ENCODE measurements around the gene DNAH14.
"Not testable (repeated sequence)": the region's sequence is repeated elsewhere in the genome, so short reads cannot be mapped to it uniquely, and the experiment has no call there.

Gene DNAH14

GRCh38 chr1:224921354-224921753, 8.1 kb upstream of the DNAH14 start:
- no peak for DNase-seq (ENCODE audit: low spot score)

GRCh38 chr1:224922404-224923164, 6.9 kb upstream of the DNAH14 start:
- DNase-seq (ENCODE audit: low spot score) = peak; percentile 83

- DNase-seq (ENCODE audit: low spot score) = no peak
These were observed 5.7 kb upstream of the DNAH14 start for GRCh38 chr1:224923726-224924125.

GRCh38 chr1:224927631-224928030, 1.8 kb upstream of the DNAH14 start:
- DNase-seq (ENCODE audit: low spot score) = not testable (repeated sequence)

GRCh38 chr1:224928906-224929305, 569 bp upstream of the DNAH14 start:
- DNase-seq (ENCODE audit: low spot score) = no peak

GRCh38 chr1:224931605-224932004, 2.1 kb downstream of the DNAH14 start:
- DNase-seq (ENCODE audit: low spot score) = no peak

GRCh38 chr1:224932607-224933249, 3.3 kb downstream of the DNAH14 start:
- no peak for DNase-seq (ENCODE audit: low spot score)

GRCh38 chr1:224933584-224933983, 4.1 kb downstream of the DNAH14 start:
- DNase-seq (ENCODE audit: low spot score) = no peak

GRCh38 chr1:224938652-224939051, 9.2 kb downstream of the DNAH14 start:
- no peak for DNase-seq (ENCODE audit: low spot score)

GRCh38 chr1:224939844-224940425, 10.5 kb downstream of the DNAH14 start:
- no peak for DNase-seq (ENCODE audit: low spot score)

GRCh38 chr1:224940735-224941134, 11.3 kb downstream of the DNAH14 start:
- DNase-seq (ENCODE audit: low spot score) = not testable (repeated sequence)

- not testable (repeated sequence) for DNase-seq (ENCODE audit: low spot score)
These were observed 16.3 kb downstream of the DNAH14 start for GRCh38 chr1:224945651-224946348.

GRCh38 chr1:224946349-224946691, 16.8 kb downstream of the DNAH14 start:
- not testable (repeated sequence) for DNase-seq (ENCODE audit: low spot score)

GRCh38 chr1:224957696-224958095, 28.2 kb downstream of the DNAH14 start:
- no peak for DNase-seq (ENCODE audit: low spot score)

- DNase-seq (ENCODE audit: low spot score) = no peak
These were observed 29.0 kb downstream of the DNAH14 start for GRCh38 chr1:224958490-224958889.

- no peak for DNase-seq (ENCODE audit: low spot score)
These were observed 29.6 kb downstream of the DNAH14 start for GRCh38 chr1:224959115-224959514.

GRCh38 chr1:224959656-224960055, 30.2 kb downstream of the DNAH14 start:
- DNase-seq (ENCODE audit: low spot score) = no peak

GRCh38 chr1:224980181-224980580, 50.7 kb downstream of the DNAH14 start:
- DNase-seq (ENCODE audit: low spot score) = no peak

- DNase-seq (ENCODE audit: low spot score) = not testable (repeated sequence)
These were observed 52.5 kb downstream of the DNAH14 start for GRCh38 chr1:224981922-224982354.

GRCh38 chr1:224988042-224988441, 58.6 kb downstream of the DNAH14 start:
- DNase-seq (ENCODE audit: low spot score) = no peak

- DNase-seq (ENCODE audit: low spot score) = no peak
These were observed 60.1 kb downstream of the DNAH14 start for GRCh38 chr1:224989615-224990014.

GRCh38 chr1:224991550-224991949, 62.1 kb downstream of the DNAH14 start:
- DNase-seq (ENCODE audit: low spot score) = not testable (repeated sequence)

- DNase-seq (ENCODE audit: low spot score) = no peak
These were observed 66.1 kb downstream of the DNAH14 start for GRCh38 chr1:224995602-224996001.
